Peyer's patch (tissue), 4 donors: Measurements from ENCODE around the gene OSBPL10. TPM values are rescaled to one million over a fixed set of nuclear protein-coding genes. Genes with fewer than 3 reads are reported as not detected.

Experiments
- DNase-seq, 3 donors: peaks; one replicate each; pipeline ENCODE4 v3.0.0-alpha.2; 2017 to 2019
- H3K27ac ChIP-seq, 4 donors: fragments of 200-600 bp; sonication (generic); one replicate each; pipeline ENCODE4 v1.5.1; 2016 to 2019
- H3K27me3 ChIP-seq, 2 donors: fragments of 200-600 bp; sonication (generic); one replicate each; pipeline ENCODE4 v1.5.1; 2019
- H3K36me3 ChIP-seq, 3 donors: fragments of 200-600 bp; sonication (generic); one replicate each; pipeline ENCODE4 v1.5.1; 2016 to 2019
- H3K4me1 ChIP-seq, 4 donors: fragments of 200-600 bp; sonication (generic); one replicate each; pipeline ENCODE4 v1.5.1; 2016 to 2019
- H3K4me3 ChIP-seq, 4 donors: fragments of 200-600 bp; sonication (generic); 1 replicate in 3 of 4; 2 replicates in 1 of 4; pipeline ENCODE4 v1.5.1; 2016 to 2019; ENCODE audit warnings: mild to moderate bottlenecking in 1 of 4
- H3K9me3 ChIP-seq, 4 donors: fragments of 200-600 bp; sonication (generic); one replicate each; pipeline ENCODE4 v1.5.1; 2016 to 2019; ENCODE audit warnings: mild to moderate bottlenecking in 1 of 4
- CTCF ChIP-seq, 6 experiments: fragments of 450-650 bp in 4 of 6; fragments of 200-600 bp in 2 of 6; sonication (generic) in 1 of 6; IDR thresholded peaks; one replicate each; pipeline ENCODE4 v1.5.1; 2017 to 2019; ENCODE audit warnings: antibody characterized with exemption in 6 of 6, mild to moderate bottlenecking in 3 of 6, moderate library complexity in 1 of 6
- POLR2A ChIP-seq, 2 donors: fragments of 450-650 bp; IDR thresholded peaks; one replicate each; pipeline ENCODE4 v1.5.1; 2017; ENCODE audit warnings: antibody characterized with exemption in 2 of 2, mild to moderate bottlenecking in 2 of 2, moderate library complexity in 2 of 2
- total RNA-seq, 4 donors: library from RNA; depleted of rRNA; stranded (reverse); fragments of >200 nt; gene quantifications; one replicate each; pipeline ENCODE4 v1.1.0, GENCODE V29; 2016

Gene OSBPL10
- total RNA-seq, 4 donors from 2014 or later = 18.5 to 128 (median 60.5) TPM

- no peak for TF ChIP-seq POLR2A (IDR thresholded peaks at IDR 0.05)
- TF ChIP-seq CTCF (IDR thresholded peaks at IDR 0.05) = no peak
- H3K36me3 ChIP-seq = no peaks in the 10 kb centered on the region
These were observed 48.1 kb downstream of the OSBPL10 start for GRCh38 chr3:31932990-31933389.

GRCh38 chr3:31929826-31930502 is 51.1 kb downstream of the OSBPL10 start:
- Histone ChIP-seq H3K9me3 (no peaks in the 10 kb centered on the region), H3K4me1 (peaks cover 0 to 7% (median 3%) of the 10 kb centered on the region in 4 donors), H3K27ac (peak overlapping the region in 1 of 4 donors; percentile 19), H3K27me3 (no peaks in the 10 kb centered on the region), H3K36me3 (no peaks in the 10 kb centered on the region), H3K4me3 (no peak overlapping the region)
- TF ChIP-seq CTCF (IDR thresholded peaks at IDR 0.05) = no peak
- TF ChIP-seq POLR2A (IDR thresholded peaks at IDR 0.05) = no peak
- no peak for DNase-seq

More at GRCh38 chr3:31932990-31933389, 48.1 kb downstream of the OSBPL10 start:
- H3K4me1 ChIP-seq = no peaks in the 10 kb centered on the region
- H3K27me3 ChIP-seq = no peaks in the 10 kb centered on the region
- H3K27ac ChIP-seq = no peak overlapping the region
- DNase-seq = no peak
- no peak overlapping the region for H3K4me3 ChIP-seq
- no peaks in the 10 kb centered on the region for H3K9me3 ChIP-seq

- no peak for DNase-seq
- Histone ChIP-seq H3K9me3 (no peaks in the 10 kb centered on the region), H3K36me3 (no peaks in the 10 kb centered on the region), H3K4me1 (peaks cover 0 to 12% (median 3%) of the 10 kb centered on the region in 4 donors), H3K4me3 (no peak overlapping the region), H3K27ac (peak overlapping the region in 3 of 4 donors; percentile 9 to 64 (median 13)), H3K27me3 (no peaks in the 10 kb centered on the region)
- TF ChIP-seq CTCF (IDR thresholded peaks at IDR 0.05) (no peak), POLR2A (IDR thresholded peaks at IDR 0.05) (no peak)
These were observed 53.3 kb downstream of the OSBPL10 start for GRCh38 chr3:31927811-31928210.

GRCh38 chr3:31926543-31926942 is 54.5 kb downstream of the OSBPL10 start:
- H3K4me1 ChIP-seq = peaks cover 0 to 12% (median 3%) of the 10 kb centered on the region in 4 donors
- H3K27me3 ChIP-seq = no peaks in the 10 kb centered on the region
- no peak for TF ChIP-seq POLR2A (IDR thresholded peaks at IDR 0.05)
- TF ChIP-seq CTCF (IDR thresholded peaks at IDR 0.05) = no peak
- no peak overlapping the region for H3K4me3 ChIP-seq
- no peaks in the 10 kb centered on the region for H3K36me3 ChIP-seq
- H3K9me3 ChIP-seq = no peaks in the 10 kb centered on the region
- DNase-seq = no peak
- peak overlapping the region in 1 of 4 donors; percentile 64 for H3K27ac ChIP-seq

- H3K4me1 ChIP-seq = peaks cover 0 to 12% (median 3%) of the 10 kb centered on the region in 4 donors
- no peak for TF ChIP-seq CTCF (IDR thresholded peaks at IDR 0.05)
- no peak for TF ChIP-seq POLR2A (IDR thresholded peaks at IDR 0.05)
- H3K27ac ChIP-seq = peak overlapping the region in 1 of 4 donors; percentile 64
- H3K4me3 ChIP-seq = no peak overlapping the region
- DNase-seq = no peak
- no peaks in the 10 kb centered on the region for H3K36me3 ChIP-seq
- no peaks in the 10 kb centered on the region for H3K27me3 ChIP-seq
- peaks cover 0 to 4% (median 0%) of the 10 kb centered on the region in 4 donors for H3K9me3 ChIP-seq
These were observed 55.8 kb downstream of the OSBPL10 start for GRCh38 chr3:31925271-31925630.
